ENCODE measurements around the gene NKAIN2. TPM values are rescaled to one million over a fixed set of nuclear protein-coding genes. Genes with fewer than 3 reads are reported as not detected.

NKAIN2 gene
- total RNA-seq, 1 donor from 2014 or later = 4.0 TPM

GRCh38 chr6:124770784-124771183 is 967.1 kb downstream of the NKAIN2 start:
- no peaks in the 10 kb centered on the region for H3K9me3 Mint-ChIP-seq (ENCODE audit: low read depth)
- DNase-seq (ENCODE audit: low spot score) = no peak
- H3K4me1 Mint-ChIP-seq (ENCODE audit: low read depth) = peaks cover 16% of the 10 kb centered on the region
- no peak overlapping the region for H3K4me3 Mint-ChIP-seq (ENCODE audit: unreplicated experiment)
- no peak overlapping the region for H3K27ac Mint-ChIP-seq (ENCODE audit: unreplicated experiment)
- no peaks in the 10 kb centered on the region for H3K36me3 Mint-ChIP-seq (ENCODE audit: low read depth)
- no peak for TF ChIP-seq CTCF (IDR thresholded peaks at IDR 0.05)
- H3K27me3 Mint-ChIP-seq (ENCODE audit: low read depth) = no peaks in the 10 kb centered on the region

- DNase-seq (ENCODE audit: low spot score) = no peak
- no peaks in the 10 kb centered on the region for H3K9me3 Mint-ChIP-seq (ENCODE audit: low read depth)
- no peak overlapping the region for H3K4me3 Mint-ChIP-seq (ENCODE audit: unreplicated experiment)
These were observed 969.2 kb downstream of the NKAIN2 start for GRCh38 chr6:124772733-124773319.

GRCh38 chr6:124775121-124775520 is 971.5 kb downstream of the NKAIN2 start:
- no peak overlapping the region for H3K27ac Mint-ChIP-seq (ENCODE audit: unreplicated experiment)
- H3K9me3 Mint-ChIP-seq (ENCODE audit: low read depth) = peaks cover 4% of the 10 kb centered on the region
- no peak for TF ChIP-seq CTCF (IDR thresholded peaks at IDR 0.05)
- peaks cover 6% of the 10 kb centered on the region for H3K4me1 Mint-ChIP-seq (ENCODE audit: low read depth)
- H3K36me3 Mint-ChIP-seq (ENCODE audit: low read depth) = no peaks in the 10 kb centered on the region
- DNase-seq (ENCODE audit: low spot score) = no peak
- H3K27me3 Mint-ChIP-seq (ENCODE audit: low read depth) = no peaks in the 10 kb centered on the region
- no peak overlapping the region for H3K4me3 Mint-ChIP-seq (ENCODE audit: unreplicated experiment)

More at GRCh38 chr6:124772733-124773319, 969.2 kb downstream of the NKAIN2 start:
- no peak for TF ChIP-seq CTCF (IDR thresholded peaks at IDR 0.05)
- no peaks in the 10 kb centered on the region for H3K36me3 Mint-ChIP-seq (ENCODE audit: low read depth)
- H3K27me3 Mint-ChIP-seq (ENCODE audit: low read depth) = no peaks in the 10 kb centered on the region
- no peak overlapping the region for H3K27ac Mint-ChIP-seq (ENCODE audit: unreplicated experiment)
- H3K4me1 Mint-ChIP-seq (ENCODE audit: low read depth) = peaks cover 16% of the 10 kb centered on the region

GRCh38 chr6:124777863-124778262 is 974.2 kb downstream of the NKAIN2 start:
- Mint-ChIP-seq H3K27me3 (ENCODE audit: low read depth) (no peaks in the 10 kb centered on the region), H3K4me1 (ENCODE audit: low read depth) (no peaks in the 10 kb centered on the region), H3K4me3 (ENCODE audit: unreplicated experiment) (no peak overlapping the region), H3K9me3 (ENCODE audit: low read depth) (peaks cover 4% of the 10 kb centered on the region), H3K36me3 (ENCODE audit: low read depth) (no peaks in the 10 kb centered on the region), H3K27ac (ENCODE audit: unreplicated experiment) (no peak overlapping the region)
- no peak for DNase-seq (ENCODE audit: low spot score)
- TF ChIP-seq CTCF (IDR thresholded peaks at IDR 0.05) = no peak

- peaks cover 4% of the 10 kb centered on the region for H3K9me3 Mint-ChIP-seq (ENCODE audit: low read depth)
- H3K27me3 Mint-ChIP-seq (ENCODE audit: low read depth) = no peaks in the 10 kb centered on the region
- no peak for TF ChIP-seq CTCF (IDR thresholded peaks at IDR 0.05)
- H3K4me3 Mint-ChIP-seq (ENCODE audit: unreplicated experiment) = no peak overlapping the region
- no peaks in the 10 kb centered on the region for H3K4me1 Mint-ChIP-seq (ENCODE audit: low read depth)
- H3K36me3 Mint-ChIP-seq (ENCODE audit: low read depth) = no peaks in the 10 kb centered on the region
- no peak for DNase-seq (ENCODE audit: low spot score)
- H3K27ac Mint-ChIP-seq (ENCODE audit: unreplicated experiment) = no peak overlapping the region
These were observed 977.0 kb downstream of the NKAIN2 start for GRCh38 chr6:124780623-124781022.
